Neural cell (in vitro differentiated cells): ENCODE results near the gene TMBIM1. TPM values are rescaled to one million over a fixed set of nuclear protein-coding genes. Genes with fewer than 3 reads are reported as not detected.

Source experiments
- H2AFZ ChIP-seq: fragments of 200-600, 300-800 bp; sonication (generic), shearing (Covaris generic); 2 replicates; pipeline ENCODE4 v1.6.0; 2014; ENCODE audit warnings: low read depth, mild to moderate bottlenecking, antibody characterized with exemption, low read length, moderate library complexity
- H3F3A ChIP-seq: fragments of 200-600 bp; shearing (Covaris generic); 2 replicates; pipeline ENCODE4 v1.6.1; 2016; ENCODE audit warnings: mild to moderate bottlenecking, moderate library complexity, mixed read lengths, antibody characterized with exemption, low read length; ENCODE audit not compliant: insufficient read depth, poor library complexity, severe bottlenecking
- H3K27ac ChIP-seq: fragments of 200-600, 300-800 bp; sonication (generic), shearing (Covaris generic); 2 replicates; pipeline ENCODE4 v1.5.1; 2014; ENCODE audit warnings: mild to moderate bottlenecking, low read length, moderate library complexity
- H3K27me3 ChIP-seq: fragments of 300-800, 200-600 bp; sonication (generic), shearing (Covaris generic); 2 replicates; pipeline ENCODE4 v1.6.0; 2014; ENCODE audit warnings: mild to moderate bottlenecking, low read depth, low read length, moderate library complexity; ENCODE audit not compliant: insufficient read depth
- H3K36me3 ChIP-seq: fragments of 300-800, 200-600 bp; sonication (generic), shearing (Covaris generic); 2 replicates; pipeline ENCODE4 v1.5.1; 2014; ENCODE audit warnings: mild to moderate bottlenecking, antibody characterized with exemption, low read length, moderate library complexity; ENCODE audit not compliant: insufficient read depth
- H3K4me2 ChIP-seq: fragments of 300-800, 200-600 bp; sonication (generic), shearing (Covaris generic); 2 replicates; pipeline ENCODE4 v1.6.0; 2014; ENCODE audit warnings: mild to moderate bottlenecking, low read length
- H3K4me3 ChIP-seq: fragments of 300-800, 200-600 bp; sonication (generic), shearing (Covaris generic); 2 replicates; pipeline ENCODE4 v1.5.1; 2014; ENCODE audit warnings: mild to moderate bottlenecking, low read length, moderate library complexity
- H3K79me2 ChIP-seq: fragments of 200-600 bp; shearing (Covaris generic); replicated peaks from 2 replicates; pipeline ENCODE4 v1.6.0; 2014; ENCODE audit warnings: mild to moderate bottlenecking, low read length, moderate library complexity; ENCODE audit not compliant: insufficient read depth
- H3K9ac ChIP-seq: fragments of 300-800, 200-600 bp; sonication (generic), shearing (Covaris generic); 2 replicates; pipeline ENCODE4 v1.6.1; 2016; ENCODE audit warnings: mild to moderate bottlenecking, low read length, mixed read lengths
- H3K9me2 ChIP-seq: fragments of 200-600 bp; shearing (Covaris generic); 2 replicates; pipeline ENCODE4 v1.6.1; 2016; ENCODE audit warnings: mild to moderate bottlenecking, low read length, mixed read lengths; ENCODE audit not compliant: insufficient read depth
- H3K9me3 ChIP-seq: fragments of 200-600, 300-800 bp; sonication (generic), shearing (Covaris generic); 2 replicates; pipeline ENCODE4 v1.6.1; 2016; ENCODE audit warnings: mild to moderate bottlenecking, mixed run types, low read length, moderate library complexity, mixed read lengths
- H4K20me1 ChIP-seq: fragments of 200-600 bp; shearing (Covaris generic); 2 replicates; pipeline ENCODE4 v1.6.1; 2016; ENCODE audit warnings: mild to moderate bottlenecking, mixed run types; ENCODE audit not compliant: insufficient read depth
- CTCF ChIP-seq: fragments of 450-650 bp; IDR thresholded peaks from 2 replicates; pipeline ENCODE4 v1.5.1; 2014; ENCODE audit warnings: antibody characterized with exemption, mild to moderate bottlenecking, moderate library complexity; ENCODE audit not compliant: poor library complexity, severe bottlenecking
- EP300 ChIP-seq: fragments of 450-650 bp; conservative IDR thresholded peaks from 2 replicates; pipeline ENCODE4 v1.6.1; 2014; ENCODE audit warnings: antibody characterized with exemption, mild to moderate bottlenecking, moderate library complexity; ENCODE audit not compliant: poor library complexity, severe bottlenecking
- EZH2 ChIP-seq: fragments of 200-600, 300-800 bp; shearing (Covaris generic), sonication (generic); IDR thresholded peaks from 2 replicates; pipeline ENCODE4 v1.6.1; 2014; ENCODE audit warnings: antibody characterized with exemption, low read length, borderline replicate concordance, mild to moderate bottlenecking; ENCODE audit not compliant: insufficient read depth, poor library complexity, severe bottlenecking
- MXI1 ChIP-seq: fragments of 450-650 bp; conservative IDR thresholded peaks from 2 replicates; pipeline ENCODE4 v1.6.1; 2014; ENCODE audit warnings: antibody characterized with exemption, mild to moderate bottlenecking; ENCODE audit not compliant: poor library complexity, severe bottlenecking
- POLR2AphosphoS5 ChIP-seq: IDR thresholded peaks from 2 replicates; pipeline ENCODE4 v1.6.1; 2012
- RAD21 ChIP-seq: fragments of 450-650 bp; conservative IDR thresholded peaks from 2 replicates; pipeline ENCODE4 v1.6.1; 2014; ENCODE audit warnings: antibody characterized with exemption, mild to moderate bottlenecking, moderate library complexity
- REST ChIP-seq: IDR thresholded peaks from 2 replicates; pipeline ENCODE4 v1.6.1; 2012; ENCODE audit warnings: borderline replicate concordance
- SMC3 ChIP-seq: fragments of 450-650 bp; conservative IDR thresholded peaks from 2 replicates; pipeline ENCODE4 v1.6.1; 2014; ENCODE audit warnings: antibody characterized with exemption, mild to moderate bottlenecking, moderate library complexity; ENCODE audit not compliant: poor library complexity
- TAF1 ChIP-seq: IDR thresholded peaks from 2 replicates; pipeline ENCODE4 v1.6.1; 2012; ENCODE audit warnings: low read depth
- polyA plus RNA-seq: library from polyadenylated mRNA; depleted of rRNA; stranded (reverse); fragments of >200 nt; gene quantifications from 2 replicates; pipeline ENCODE4 v1.2.3, GENCODE V29; 2014

The TMBIM1 gene
- polyA plus RNA-seq, 1 donor from 2014 or later, result not detected

- no peak for TF ChIP-seq POLR2AphosphoS5
- H3K9ac ChIP-seq, result peak overlapping the region; percentile 70
- no peak overlapping the region for H3K27ac ChIP-seq
- H3K9me2 ChIP-seq, result no peaks in the 10 kb centered on the region
- H3K79me2 ChIP-seq, result peaks cover 9% of the 10 kb centered on the region
- no peak overlapping the region for H3K4me2 ChIP-seq
- no peaks in the 10 kb centered on the region for H4K20me1 ChIP-seq
- peak overlapping the region; percentile 78 for H3K4me3 ChIP-seq
- no peaks in the 10 kb centered on the region for H3K9me3 ChIP-seq
- no peaks in the 10 kb centered on the region for H3F3A ChIP-seq
- no peaks in the 10 kb centered on the region for H3K36me3 ChIP-seq
- H3K27me3 ChIP-seq, result no peaks in the 10 kb centered on the region
- H2AFZ ChIP-seq, result no peak overlapping the region
Observed at GRCh38 chr2:218271487-218271797, 20.9 kb downstream of the TMBIM1 start.

GRCh38 chr2:218270721-218271486 lies 21.4 kb downstream of the TMBIM1 start:
- Histone ChIP-seq H3K4me2 (peak overlapping the region; percentile 54), H2AFZ (peak overlapping the region; percentile 59), H3K4me3 (peak overlapping the region; percentile 78), H3K27ac (peak overlapping the region; percentile 31), H3K9me2 (no peaks in the 10 kb centered on the region), H3K79me2 (peaks cover 9% of the 10 kb centered on the region), H3K9me3 (no peaks in the 10 kb centered on the region), H3K36me3 (no peaks in the 10 kb centered on the region), H3K9ac (peak overlapping the region; percentile 70), H3F3A (no peaks in the 10 kb centered on the region), H4K20me1 (no peaks in the 10 kb centered on the region), H3K27me3 (no peaks in the 10 kb centered on the region)
- TF ChIP-seq SMC3, result no peak
- TF ChIP-seq EP300, result no peak
- TF ChIP-seq REST, result no peak
- TF ChIP-seq POLR2AphosphoS5, result no peak
- no peak for TF ChIP-seq MXI1
- no peak for TF ChIP-seq TAF1
- TF ChIP-seq CTCF, result no peak
- TF ChIP-seq EZH2, result no peak
- TF ChIP-seq RAD21, result no peak
